Muscle layer of colon (tissue), 2 donors: ENCODE results near the gene TMEM185A.
"Not testable (repeated sequence)": the region's sequence is repeated elsewhere in the genome, so short reads cannot be mapped to it uniquely, and the experiment has no call there.

ENCODE experiments used
- H3K27ac ChIP-seq: one replicate; pipeline ENCODE4 v1.7.0; 2013; ENCODE audit warnings: low read depth, mild to moderate bottlenecking, low read length, moderate library complexity
- H3K27me3 ChIP-seq, 2 donors: one replicate each; pipeline ENCODE4 v1.7.0; 2013; ENCODE audit warnings: low read length in 2 of 2, mild to moderate bottlenecking in 2 of 2; ENCODE audit not compliant: insufficient read depth in 2 of 2, control insufficient read depth in 1 of 2
- H3K36me3 ChIP-seq: one replicate; pipeline ENCODE4 v1.7.0; 2013; ENCODE audit warnings: mild to moderate bottlenecking, low read length; ENCODE audit not compliant: insufficient read depth
- H3K4me1 ChIP-seq: one replicate; pipeline ENCODE4 v1.7.0; 2013; ENCODE audit warnings: mild to moderate bottlenecking, low read length; ENCODE audit not compliant: insufficient read depth
- H3K4me3 ChIP-seq, 2 donors: one replicate each; pipeline ENCODE4 v1.7.0; 2013; ENCODE audit warnings: low read length in 2 of 2, low read depth in 1 of 2, mild to moderate bottlenecking in 1 of 2, moderate library complexity in 1 of 2
- H3K9ac ChIP-seq: one replicate; pipeline ENCODE4 v1.7.0; 2013; ENCODE audit warnings: low read length
- H3K9me3 ChIP-seq: one replicate; pipeline ENCODE4 v1.7.0; 2013; ENCODE audit warnings: mild to moderate bottlenecking, low read length
- donor health status: abdominal sarcoma.
- donor health status: Adenocarcinoma of cecum.

TMEM185A gene

GRCh38 chrX:149572743-149573142, 58.8 kb downstream of the TMEM185A start:
- H3K9me3 ChIP-seq = no peaks in the 10 kb centered on the region
- no peaks in the 10 kb centered on the region for H3K36me3 ChIP-seq
- H3K4me3 ChIP-seq = no peak overlapping the region
- H3K9ac ChIP-seq = no peak overlapping the region
- no peaks in the 10 kb centered on the region for H3K4me1 ChIP-seq
- H3K27ac ChIP-seq = no peak overlapping the region
- peaks cover 0 to 3% of the 10 kb centered on the region in 2 donors for H3K27me3 ChIP-seq

GRCh38 chrX:149571770-149572169, 59.8 kb downstream of the TMEM185A start:
- Histone ChIP-seq H3K4me3 (no peak overlapping the region), H3K9ac (no peak overlapping the region), H3K9me3 (no peaks in the 10 kb centered on the region), H3K27ac (no peak overlapping the region), H3K27me3 (peaks cover 0 to 6% of the 10 kb centered on the region in 2 donors), H3K4me1 (no peaks in the 10 kb centered on the region), H3K36me3 (no peaks in the 10 kb centered on the region)

- Histone ChIP-seq H3K4me1 (no peaks in the 10 kb centered on the region), H3K9ac (no peak overlapping the region), H3K9me3 (no peaks in the 10 kb centered on the region), H3K36me3 (no peaks in the 10 kb centered on the region), H3K4me3 (no peak overlapping the region), H3K27me3 (peaks cover 0 to 6% of the 10 kb centered on the region in 2 donors), H3K27ac (no peak overlapping the region)
These were observed 60.9 kb downstream of the TMEM185A start for GRCh38 chrX:149570668-149571067.

- H3K9me3 ChIP-seq = no peaks in the 10 kb centered on the region
- H3K4me3 ChIP-seq = no peak overlapping the region
- H3K27ac ChIP-seq = no peak overlapping the region
- H3K4me1 ChIP-seq = no peaks in the 10 kb centered on the region
- H3K36me3 ChIP-seq = no peaks in the 10 kb centered on the region
- peaks cover 0 to 6% of the 10 kb centered on the region in 2 donors for H3K27me3 ChIP-seq
- no peak overlapping the region for H3K9ac ChIP-seq
These were observed 61.8 kb downstream of the TMEM185A start for GRCh38 chrX:149569770-149570169.

GRCh38 chrX:149568701-149569296, 62.8 kb downstream of the TMEM185A start:
- Histone ChIP-seq H3K27me3 (peaks cover 0 to 6% of the 10 kb centered on the region in 2 donors), H3K4me1 (no peaks in the 10 kb centered on the region), H3K9me3 (no peaks in the 10 kb centered on the region), H3K27ac (no peak overlapping the region), H3K36me3 (no peaks in the 10 kb centered on the region), H3K9ac (no peak overlapping the region), H3K4me3 (no peak overlapping the region)

- Histone ChIP-seq H3K9ac (no peak overlapping the region), H3K27me3 (peaks cover 0 to 6% of the 10 kb centered on the region in 2 donors), H3K4me1 (no peaks in the 10 kb centered on the region), H3K9me3 (no peaks in the 10 kb centered on the region), H3K27ac (no peak overlapping the region), H3K36me3 (no peaks in the 10 kb centered on the region), H3K4me3 (no peak overlapping the region)
These were observed 63.8 kb downstream of the TMEM185A start for GRCh38 chrX:149567621-149568417.

- Histone ChIP-seq H3K9me3 (no peaks in the 10 kb centered on the region), H3K36me3 (no peaks in the 10 kb centered on the region), H3K27me3 (peaks cover 0 to 6% of the 10 kb centered on the region in 2 donors), H3K4me3 (no peak overlapping the region), H3K4me1 (no peaks in the 10 kb centered on the region), H3K9ac (no peak overlapping the region), H3K27ac (no peak overlapping the region)
These were observed 68.2 kb downstream of the TMEM185A start for GRCh38 chrX:149563359-149563758.

- not testable (repeated sequence) for H3K27me3 ChIP-seq, H3K36me3 ChIP-seq, H3K9me3 ChIP-seq, H3K9ac ChIP-seq, H3K4me3 ChIP-seq, H3K27ac ChIP-seq, H3K4me1 ChIP-seq
These were observed 76.3 kb downstream of the TMEM185A start for GRCh38 chrX:149555251-149555650.

GRCh38 chrX:149551939-149552248, 79.7 kb downstream of the TMEM185A start:
- H3K4me3 ChIP-seq, H3K4me1 ChIP-seq, H3K9ac ChIP-seq, H3K36me3 ChIP-seq, H3K27me3 ChIP-seq, H3K9me3 ChIP-seq, H3K27ac ChIP-seq: not testable (repeated sequence)

- not testable (repeated sequence) for H3K36me3 ChIP-seq, H3K9ac ChIP-seq, H3K27me3 ChIP-seq, H3K4me3 ChIP-seq, H3K4me1 ChIP-seq, H3K27ac ChIP-seq, H3K9me3 ChIP-seq
These were observed 80.2 kb downstream of the TMEM185A start for GRCh38 chrX:149551245-149551938.

GRCh38 chrX:149550454-149550853, 81.1 kb downstream of the TMEM185A start:
- H3K27ac ChIP-seq, H3K9ac ChIP-seq, H3K4me3 ChIP-seq, H3K36me3 ChIP-seq, H3K4me1 ChIP-seq, H3K9me3 ChIP-seq, H3K27me3 ChIP-seq: not testable (repeated sequence)
